Stimulated activated memory B cell treated with anti-CD40 and anti-IgM and Interleukin-4, amounts not matched to agents 10 μg/mL and 1 μg/mL and 100 μg/mL, for 72 hours (primary cell): Measurements from ENCODE around the gene HEMK1.

Experiments used
- ATAC-seq: fragments of 150-1000 bp; cut with Tn5 transposase; 2 replicates; pipeline ENCODE4 v1.10.0; 2021
- H3K27ac Mint-ChIP-seq: one replicate; pipeline ENCODE4 v1.8.0; 2022; ENCODE audit warnings: mild to moderate bottlenecking, mixed read lengths
- H3K27me3 Mint-ChIP-seq: one replicate; pipeline ENCODE4 v1.8.0; 2022; ENCODE audit warnings: mixed read lengths
- H3K36me3 Mint-ChIP-seq: one replicate; pipeline ENCODE4 v1.8.0; 2022; ENCODE audit warnings: mixed read lengths
- H3K4me1 Mint-ChIP-seq: one replicate; pipeline ENCODE4 v1.8.0; 2022; ENCODE audit warnings: mixed read lengths
- H3K4me3 Mint-ChIP-seq: one replicate; pipeline ENCODE4 v1.8.0; 2022; ENCODE audit warnings: mild to moderate bottlenecking, moderate library complexity, mixed read lengths
- H3K9me3 Mint-ChIP-seq: one replicate; pipeline ENCODE4 v1.8.0; 2022; ENCODE audit warnings: mixed read lengths

HEMK1 gene

DNA sequence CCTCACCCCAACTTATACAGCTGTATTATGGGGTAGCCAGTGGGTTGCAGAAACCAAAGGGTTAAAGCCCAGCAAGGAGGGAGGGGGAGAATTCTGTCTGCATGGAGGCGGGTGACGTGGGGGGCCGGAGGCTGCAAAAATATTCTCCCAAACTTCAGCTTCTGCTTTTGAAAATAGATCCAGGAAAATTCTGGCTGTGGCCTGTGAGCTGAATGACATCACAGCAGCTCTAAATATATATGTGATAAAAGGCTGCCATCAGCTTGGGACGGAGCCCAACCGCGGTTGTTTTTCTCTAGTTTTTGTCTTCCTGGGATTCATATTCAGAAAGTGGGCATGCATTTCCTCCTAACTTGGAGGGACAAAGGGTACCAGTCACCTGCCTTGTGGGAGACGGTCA is 75.2 kb downstream of the HEMK1 start:
- Mint-ChIP-seq H3K27me3 (no peaks in the 10 kb centered on the region), H3K36me3 (peaks cover 66% of the 10 kb centered on the region), H3K4me3 (no peak overlapping the region), H3K4me1 (no peaks in the 10 kb centered on the region), H3K9me3 (no peaks in the 10 kb centered on the region), H3K27ac (no peak overlapping the region)
- no peak for ATAC-seq

DNA sequence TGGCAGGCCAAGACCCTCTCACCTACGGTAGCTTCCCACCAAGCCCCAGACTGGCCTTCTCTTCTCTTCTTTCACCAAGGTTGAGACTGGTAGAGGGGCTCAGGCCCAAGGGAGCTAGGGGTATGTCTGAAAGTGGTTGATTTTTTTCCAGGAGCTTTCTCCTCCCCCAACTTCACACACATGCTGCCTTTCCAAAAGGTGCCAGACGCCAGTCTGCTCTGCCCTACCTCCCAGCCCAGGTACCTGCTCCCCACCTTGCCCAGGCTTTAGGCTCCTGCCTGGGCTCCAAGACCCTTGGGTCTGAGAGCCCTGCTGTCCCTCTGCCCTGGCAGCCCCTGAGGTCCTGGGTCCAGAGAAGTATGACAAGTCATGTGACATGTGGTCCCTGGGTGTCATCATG is 76.1 kb downstream of the HEMK1 start:
- Mint-ChIP-seq H3K27me3 (no peaks in the 10 kb centered on the region), H3K9me3 (no peaks in the 10 kb centered on the region), H3K4me3 (no peak overlapping the region), H3K27ac (no peak overlapping the region), H3K4me1 (no peaks in the 10 kb centered on the region), H3K36me3 (peaks cover 63% of the 10 kb centered on the region)
- ATAC-seq, result no peak
